ENCODE results near the gene PIK3R5. TPM values are rescaled to one million over a fixed set of nuclear protein-coding genes. Genes with fewer than 3 reads are reported as not detected.

The PIK3R5 gene
- total and polyA plus RNA-seq, 2 donors (not counting 3 experiments of a cell fraction or from before 2014, with no cell fraction given) = not detected

DNA sequence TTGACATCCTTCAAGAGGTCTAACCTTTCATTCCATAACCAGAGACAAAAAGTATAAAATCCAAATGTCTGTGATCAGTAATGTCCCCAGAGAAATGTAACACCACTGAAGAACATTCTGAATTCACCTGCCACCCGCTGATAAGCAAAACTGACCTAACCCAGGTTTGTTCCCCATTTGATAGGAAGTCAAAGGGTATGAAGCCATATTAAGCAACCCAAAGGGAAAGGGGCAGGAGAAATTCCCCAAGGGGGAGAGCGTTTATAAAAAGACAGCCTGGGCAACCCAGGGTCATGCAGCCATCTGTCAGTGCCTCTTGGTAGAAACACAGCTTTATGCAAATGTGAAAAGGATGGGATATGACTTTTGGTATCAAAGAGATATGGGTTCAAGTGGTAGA is 67.4 kb downstream of the PIK3R5 start:
- DNase-seq (ENCODE audit: low read depth, low spot score) (no peak), FAIRE-seq (no peak)
- Histone ChIP-seq H3K4me2 (ENCODE audit: insufficient read depth, low read length) (no peak overlapping the region), H4K20me1 (replicated peaks; ENCODE audit: control insufficient read depth, extremely low read depth, insufficient read depth, low read length) (no peaks in the 10 kb centered on the region), H3K9me3 (replicated peaks; ENCODE audit: control insufficient read depth, insufficient read depth, low read length) (no peaks in the 10 kb centered on the region), H3K4me3 (replicated peaks in 1 of 3; ENCODE audit: insufficient read depth in 1 of 3, low read depth in 1 of 3, low read length in 3 of 3) (no peak overlapping the region), H3K9ac (replicated peaks; ENCODE audit: extremely low read depth, insufficient read depth, low read length) (no peak overlapping the region), H3K79me2 (ENCODE audit: control insufficient read depth, insufficient read depth, low read length) (no peaks in the 10 kb centered on the region), H3K4me1 (ENCODE audit: control insufficient read depth, extremely low read depth, insufficient read depth, low read length) (no peaks in the 10 kb centered on the region), H2AFZ (ENCODE audit: low read depth, low read length) (no peak overlapping the region), H3K27me3 (ENCODE audit: control insufficient read depth in 2 of 2, insufficient read depth in 2 of 2, low read length in 2 of 2) (no peaks in the 10 kb centered on the region), H3K36me3 (ENCODE audit: control insufficient read depth in 2 of 2, extremely low read depth in 1 of 2, insufficient read depth in 2 of 2, low read length in 2 of 2) (no peaks in the 10 kb centered on the region), H3K9me1 (replicated peaks; ENCODE audit: control insufficient read depth, extremely low read depth, insufficient read depth, low read length) (no peaks in the 10 kb centered on the region), H3K27ac (ENCODE audit: insufficient read depth, low read depth, low read length) (no peak overlapping the region)
- dilution Hi-C loops (cut with MboI; ENCODE audit: extremely low pct_ligation_motif_present, low sequenced_read_pairs) = no loop called here
- TF ChIP-seq POLR2A (IDR thresholded peaks at IDR 0.05; ENCODE audit: low read depth, low read length) (no peak), JUN (IDR thresholded peaks at IDR 0.05; ENCODE audit: borderline replicate concordance, insufficient read depth, insufficient read length, low read depth) (no peak), GATA2 (IDR thresholded peaks at IDR 0.05; ENCODE audit: insufficient read depth, insufficient read length, low read depth, low read length) (no peak), EZH2 (IDR thresholded peaks at IDR 0.05; ENCODE audit: borderline replicate concordance, low read depth, low read length, severe bottlenecking) (no peak), POLR2AphosphoS5 (IDR thresholded peaks at IDR 0.05; ENCODE audit: insufficient read depth, low read depth, low read length) (no peak), MYC (IDR thresholded peaks at IDR 0.05; ENCODE audit: low read depth, low read length) (no peak), FOS (IDR thresholded peaks at IDR 0.05; ENCODE audit: borderline replicate concordance, insufficient read depth, low read length) (no peak)
- TF ChIP-seq, protein P1, sequence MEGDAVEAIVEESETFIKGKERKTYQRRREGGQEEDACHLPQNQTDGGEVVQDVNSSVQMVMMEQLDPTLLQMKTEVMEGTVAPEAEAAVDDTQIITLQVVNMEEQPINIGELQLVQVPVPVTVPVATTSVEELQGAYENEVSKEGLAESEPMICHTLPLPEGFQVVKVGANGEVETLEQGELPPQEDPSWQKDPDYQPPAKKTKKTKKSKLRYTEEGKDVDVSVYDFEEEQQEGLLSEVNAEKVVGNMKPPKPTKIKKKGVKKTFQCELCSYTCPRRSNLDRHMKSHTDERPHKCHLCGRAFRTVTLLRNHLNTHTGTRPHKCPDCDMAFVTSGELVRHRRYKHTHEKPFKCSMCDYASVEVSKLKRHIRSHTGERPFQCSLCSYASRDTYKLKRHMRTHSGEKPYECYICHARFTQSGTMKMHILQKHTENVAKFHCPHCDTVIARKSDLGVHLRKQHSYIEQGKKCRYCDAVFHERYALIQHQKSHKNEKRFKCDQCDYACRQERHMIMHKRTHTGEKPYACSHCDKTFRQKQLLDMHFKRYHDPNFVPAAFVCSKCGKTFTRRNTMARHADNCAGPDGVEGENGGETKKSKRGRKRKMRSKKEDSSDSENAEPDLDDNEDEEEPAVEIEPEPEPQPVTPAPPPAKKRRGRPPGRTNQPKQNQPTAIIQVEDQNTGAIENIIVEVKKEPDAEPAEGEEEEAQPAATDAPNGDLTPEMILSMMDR (IDR thresholded peaks at IDR 0.05; ENCODE audit: extremely low read depth in 1 of 2, insufficient read depth in 1 of 2, low read depth in 1 of 2, low read length in 2 of 2) = no peak
- TF ChIP-seq, protein P2, sequence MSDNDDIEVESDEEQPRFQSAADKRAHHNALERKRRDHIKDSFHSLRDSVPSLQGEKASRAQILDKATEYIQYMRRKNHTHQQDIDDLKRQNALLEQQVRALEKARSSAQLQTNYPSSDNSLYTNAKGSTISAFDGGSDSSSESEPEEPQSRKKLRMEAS (IDR thresholded peaks at IDR 0.05; ENCODE audit: insufficient read depth, insufficient read length) = no peak
- ChIA-PET CTCF (no interaction called here), POLR2A (no interaction called here)
- no TSS peak for BruUV-seq (replicated peaks)
- intact Hi-C loops (cut with micrococcal nuclease) = loop anchor here (10.0 kb wide), 1 partner anchor 627 kb away; no protein-coding TSS in a partner anchor

Measured in endothelial cell of umbilical vein (primary cell).